HG03135 (cell line): ENCODE data around the gene DYRK1A.
"Not testable (repeated sequence)": the region's sequence is repeated elsewhere in the genome, so short reads cannot be mapped to it uniquely, and the experiment has no call there.

ENCODE experiments used
- ATAC-seq: cut with Tn5 transposase; IDR thresholded peaks from one replicate; pipeline ENCODE4 v1.9.1; 2021; ENCODE audit warnings: mild to moderate bottlenecking, moderate library complexity; ENCODE audit not compliant: unreplicated experiment

Gene DYRK1A

GRCh38 chr21:37520801-37521200, 154.2 kb downstream of the DYRK1A start:
- ATAC-seq: no peak

DNA sequence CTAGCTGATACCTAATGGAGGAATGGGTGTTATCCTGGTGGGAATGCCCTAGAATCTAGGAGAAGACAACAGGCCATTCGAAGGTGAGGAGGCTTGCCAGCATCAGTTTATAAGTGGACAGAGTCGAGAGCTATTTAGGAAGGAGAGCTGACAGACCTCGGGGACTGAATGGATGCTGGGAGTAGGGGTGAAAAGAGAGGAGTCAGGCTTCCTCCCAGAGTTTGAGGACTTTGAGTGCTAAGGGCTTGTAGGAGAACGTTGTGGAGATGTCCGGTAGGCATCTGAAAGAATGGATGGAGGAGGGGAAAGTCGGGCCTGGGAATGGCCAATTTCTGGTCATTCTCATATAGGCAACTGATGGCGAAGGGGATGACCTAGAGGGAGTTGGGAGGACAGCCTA, 155.1 kb downstream of the DYRK1A start:
- no peak for ATAC-seq

DNA sequence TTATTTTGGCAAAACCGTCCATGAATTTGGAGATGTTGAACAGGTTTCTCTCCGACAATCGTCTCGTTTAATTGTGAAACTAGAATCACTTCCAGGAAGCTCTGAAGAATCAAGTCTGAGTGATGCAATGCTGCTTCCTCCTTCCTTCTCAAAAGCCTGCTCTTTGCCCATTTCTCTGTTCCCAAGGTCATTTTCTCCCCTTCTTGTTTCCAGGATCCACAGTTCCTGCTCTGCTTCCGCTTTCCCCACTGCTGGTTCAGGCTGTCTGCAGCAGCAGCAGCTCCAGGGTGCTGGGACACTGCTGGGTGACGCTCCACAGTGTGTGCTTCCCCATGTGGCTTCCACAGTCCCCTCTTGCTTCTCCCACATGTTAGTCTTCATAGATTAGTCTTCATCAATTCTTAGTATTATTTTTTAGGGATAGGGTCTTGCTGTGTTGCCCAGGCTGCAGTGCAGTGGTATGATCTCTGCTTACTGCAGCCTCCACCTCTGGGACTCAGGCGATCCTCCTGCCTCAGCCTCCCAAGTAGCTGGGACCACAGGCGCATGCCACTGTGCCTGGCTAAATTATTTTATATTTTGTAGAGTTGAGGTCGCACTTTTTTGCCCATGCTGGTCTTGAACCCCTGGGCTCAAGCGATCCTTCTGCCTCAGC, 156.2 kb downstream of the DYRK1A start:
- ATAC-seq: no peak

DNA sequence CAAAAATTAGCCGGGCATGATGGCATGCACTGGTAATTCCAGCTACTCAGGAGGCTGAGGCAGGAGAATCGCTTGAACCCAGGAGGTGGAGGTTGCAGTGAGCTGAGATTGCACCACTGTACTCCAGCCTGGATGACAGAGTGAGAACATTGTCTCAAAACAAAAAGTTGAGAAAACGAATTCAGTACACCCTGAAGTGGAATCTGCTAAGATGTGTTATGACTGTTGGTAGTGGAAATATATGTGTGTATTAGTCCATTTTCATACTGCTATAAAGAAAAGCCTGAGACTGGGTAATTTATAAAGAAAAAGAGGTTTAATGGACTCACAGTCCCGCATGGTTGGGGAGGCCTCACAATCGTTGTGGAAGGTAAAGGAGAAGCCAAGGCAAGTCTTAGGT, 158.4 kb downstream of the DYRK1A start:
- ATAC-seq: not testable (repeated sequence)

- no peak for ATAC-seq
Measured at GRCh38 chr21:37525810-37526209, 159.2 kb downstream of the DYRK1A start.

- ATAC-seq: no peak
Measured at GRCh38 chr21:37527103-37527502, 160.5 kb downstream of the DYRK1A start.

GRCh38 chr21:37527716-37528115, 161.1 kb downstream of the DYRK1A start:
- no peak for ATAC-seq

GRCh38 chr21:37528150-37528937, 161.8 kb downstream of the DYRK1A start:
- no peak for ATAC-seq

GRCh38 chr21:37529649-37530048, 163.1 kb downstream of the DYRK1A start:
- no peak for ATAC-seq

DNA sequence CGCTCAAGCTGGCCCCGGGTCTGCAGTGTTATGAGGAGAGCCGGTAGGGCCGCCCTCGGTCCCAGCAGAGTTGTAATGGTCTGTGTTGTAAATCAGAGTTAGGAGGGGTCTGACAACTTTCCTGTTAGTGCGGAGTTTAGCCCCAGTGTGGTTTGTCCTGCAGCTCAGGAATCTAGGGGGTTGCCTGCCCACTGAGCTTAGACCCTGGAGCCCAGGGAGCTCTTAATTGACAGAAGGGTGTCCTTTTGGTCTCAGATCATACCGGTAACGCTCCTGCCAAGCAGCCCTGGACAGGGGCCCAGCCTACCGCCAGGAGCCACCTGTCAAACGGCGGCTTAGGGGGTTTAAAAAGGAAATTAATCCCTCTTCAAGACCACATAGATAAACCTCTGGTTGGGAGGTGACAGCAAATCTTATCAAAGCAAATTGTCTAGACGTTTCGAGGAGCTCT, 164.4 kb downstream of the DYRK1A start:
- no peak for ATAC-seq

DNA sequence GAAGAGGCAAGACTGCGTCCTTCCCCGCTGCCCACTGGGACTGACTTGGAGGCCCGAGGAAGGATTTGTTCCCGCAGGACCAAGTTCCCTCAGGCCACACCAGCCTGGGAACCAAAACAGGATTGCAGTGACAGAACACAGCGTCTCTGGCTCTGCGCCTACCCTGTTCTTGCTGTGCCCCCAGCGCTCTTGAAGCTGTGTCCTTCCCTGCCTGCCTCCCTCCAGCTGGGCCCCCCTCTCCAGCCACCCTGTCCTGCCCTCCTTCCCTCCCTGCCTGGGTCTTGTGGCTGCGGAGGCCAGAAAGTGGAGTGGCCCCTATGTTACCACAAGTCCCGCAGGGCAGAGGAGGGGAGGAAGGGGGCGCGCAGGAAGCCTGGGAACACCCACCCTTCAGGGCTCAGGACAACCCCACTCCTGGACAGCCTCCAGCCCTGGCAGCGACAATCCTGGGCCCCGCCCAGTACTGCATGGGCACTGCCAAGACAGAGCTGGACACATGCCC, 164.9 kb downstream of the DYRK1A start:
- ATAC-seq: no peak

- ATAC-seq: no peak
Measured at GRCh38 chr21:37532868-37533780, 166.6 kb downstream of the DYRK1A start.

DNA sequence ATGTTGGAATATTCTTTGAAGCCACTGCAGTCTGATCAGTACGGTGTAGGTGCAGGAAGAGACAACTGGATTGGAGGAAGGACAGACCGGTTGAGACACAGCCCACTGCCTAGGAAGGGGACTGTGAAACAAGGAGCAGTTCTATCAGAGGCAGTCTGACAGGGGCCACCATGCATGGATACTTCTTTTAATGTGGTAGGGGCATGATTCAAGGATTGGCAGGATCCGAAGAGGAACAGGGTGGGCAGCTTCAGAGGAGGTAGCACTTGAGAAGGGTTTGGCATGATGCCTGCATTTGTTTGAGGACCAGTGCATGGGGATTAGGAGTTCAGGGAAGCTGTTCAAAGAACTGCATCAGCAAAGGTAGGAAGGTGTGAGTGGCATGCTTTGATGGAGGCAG, 167.9 kb downstream of the DYRK1A start:
- no peak for ATAC-seq

GRCh38 chr21:37535130-37535529, 168.6 kb downstream of the DYRK1A start:
- no peak for ATAC-seq

- no peak for ATAC-seq
Measured at GRCh38 chr21:37535672-37536071, 169.1 kb downstream of the DYRK1A start.

DNA sequence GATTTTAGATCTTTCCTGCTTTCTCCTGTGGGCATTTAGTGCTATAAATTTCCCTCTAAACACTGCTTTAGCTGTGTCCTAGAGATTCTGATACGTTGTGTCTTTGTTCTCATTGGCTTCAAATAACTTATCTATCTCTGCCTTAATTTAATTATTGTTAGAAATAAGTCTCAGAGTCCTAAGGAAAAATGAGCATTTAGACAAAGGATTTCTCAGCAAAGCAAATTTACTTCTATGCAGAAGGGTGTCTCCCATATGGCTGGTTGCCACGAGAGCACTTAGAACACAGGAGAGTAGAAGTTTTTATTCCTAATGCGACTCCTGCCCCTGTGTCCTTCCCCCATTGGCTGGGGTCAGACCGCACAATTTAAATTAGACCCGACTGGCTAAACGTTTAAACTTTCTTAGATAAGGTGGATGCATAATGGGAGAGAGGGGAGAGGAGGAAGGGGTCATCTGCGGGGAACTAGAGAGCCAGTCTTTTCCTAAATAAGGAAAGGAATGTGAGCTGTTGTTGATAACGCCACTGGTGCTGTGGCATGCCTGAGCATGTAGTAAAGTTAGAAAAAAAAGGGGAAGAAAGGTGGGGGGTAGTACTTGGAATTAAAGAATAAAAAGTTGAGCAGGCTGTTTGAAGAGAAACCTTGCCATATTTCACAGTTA, 170.2 kb downstream of the DYRK1A start:
- no peak for ATAC-seq

DNA sequence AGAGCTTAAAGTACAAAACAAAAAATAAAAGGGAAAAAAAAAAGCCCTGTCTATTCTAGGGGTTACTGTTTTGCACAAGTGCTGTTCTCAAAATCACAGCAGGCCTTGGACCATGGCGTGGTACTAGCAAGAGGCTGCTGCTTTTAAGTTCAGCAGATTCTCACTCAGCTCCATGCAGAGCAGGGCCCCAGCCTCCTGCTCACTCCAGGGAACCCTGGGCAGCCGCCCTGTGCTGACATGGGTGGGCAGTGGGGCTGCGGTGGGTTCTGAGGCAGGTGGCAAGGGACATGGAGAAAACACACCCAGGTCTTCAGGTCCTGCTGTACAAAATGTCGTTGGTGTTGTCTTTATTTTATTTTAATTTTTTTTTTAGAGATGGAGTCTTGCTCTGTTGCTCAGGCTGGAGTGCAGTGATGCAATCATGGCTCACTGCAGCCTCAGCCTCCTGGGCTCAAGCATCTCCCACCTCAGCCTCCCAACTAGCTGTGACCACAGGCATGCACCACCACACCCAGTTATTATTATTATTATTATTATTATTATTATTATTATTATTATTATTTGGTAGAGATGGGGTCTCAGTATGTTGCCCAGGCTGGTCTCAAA, 170.9 kb downstream of the DYRK1A start:
- ATAC-seq: no peak

GRCh38 chr21:37538971-37539590, 172.5 kb downstream of the DYRK1A start:
- ATAC-seq: no peak

DNA sequence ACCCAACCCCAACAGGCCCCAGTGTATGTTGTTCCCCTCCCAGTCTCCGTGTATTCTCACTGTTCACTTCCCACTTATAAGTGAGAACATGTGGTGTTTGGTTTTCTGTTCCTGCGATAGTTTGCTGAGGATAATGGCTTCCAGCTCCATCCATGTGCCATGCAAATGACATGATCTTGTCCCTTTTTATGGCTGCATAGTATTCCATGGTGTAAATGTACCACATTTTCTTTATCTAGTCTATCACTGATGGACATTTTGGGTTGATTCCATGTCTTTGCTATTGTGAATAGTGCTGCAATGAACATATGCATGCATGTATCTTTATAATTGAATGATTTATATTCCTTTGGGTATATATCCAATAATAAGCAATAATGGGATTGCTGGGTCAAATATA, 174.6 kb downstream of the DYRK1A start:
- not testable (repeated sequence) for ATAC-seq

- no peak for ATAC-seq
Measured at GRCh38 chr21:37542512-37542911, 175.9 kb downstream of the DYRK1A start.
